Natural killer cell (primary cell): ENCODE results near the gene STK4. TPM values are rescaled to one million over a fixed set of nuclear protein-coding genes. Genes with fewer than 3 reads are reported as not detected.

Experiments used
- ATAC-seq, 3 donors: fragments of 150-1000 bp in 2 of 3; fragments of 200-7000 bp in 1 of 3; cut with Tn5 transposase; 1 replicate in 1 of 3; 2 replicates in 2 of 3; pipeline ENCODE4 v1.10.0; 2021; ENCODE audit warnings: mild to moderate bottlenecking in 2 of 3, moderate library complexity in 2 of 3
- DNase-seq, 2 donors: peaks; one replicate each; pipeline versions ENCODE4 v3.0.0 to v3.0.0-alpha.2; 2013 to 2021; ENCODE audit warnings: mixed read lengths in 1 of 2
- H3K27ac ChIP-seq: one replicate; pipeline ENCODE4 v1.5.1; 2013; ENCODE audit warnings: mild to moderate bottlenecking, low read length
- H3K27me3 ChIP-seq: one replicate; pipeline ENCODE4 v1.6.1; 2013; ENCODE audit warnings: low read length; ENCODE audit not compliant: control insufficient read depth, insufficient read depth
- H3K36me3 ChIP-seq: one replicate; pipeline ENCODE4 v1.6.1; 2013; ENCODE audit warnings: low read length; ENCODE audit not compliant: control insufficient read depth, insufficient read depth
- H3K4me1 ChIP-seq: one replicate; pipeline ENCODE4 v1.6.1; 2013; ENCODE audit warnings: low read length; ENCODE audit not compliant: control insufficient read depth, insufficient read depth
- H3K4me3 ChIP-seq: one replicate; pipeline ENCODE4 v1.5.1; 2013; ENCODE audit warnings: low read length
- H3K9me3 ChIP-seq: one replicate; pipeline ENCODE4 v1.6.1; 2013; ENCODE audit warnings: low read length; ENCODE audit not compliant: control insufficient read depth, insufficient read depth
- H3K27ac Mint-ChIP-seq, 2 donors: one replicate each; pipeline ENCODE4 v1.8.0; 2022; ENCODE audit warnings: mild to moderate bottlenecking in 2 of 2, mixed read lengths in 2 of 2, moderate library complexity in 1 of 2
- H3K27me3 Mint-ChIP-seq, 2 donors: one replicate each; pipeline ENCODE4 v1.8.0; 2022; ENCODE audit warnings: low read depth in 2 of 2, mixed read lengths in 2 of 2
- H3K36me3 Mint-ChIP-seq: one replicate; pipeline ENCODE4 v1.8.0; 2022; ENCODE audit warnings: mixed read lengths
- H3K4me1 Mint-ChIP-seq, 2 donors: one replicate each; pipeline ENCODE4 v1.8.0; 2022; ENCODE audit warnings: mixed read lengths in 2 of 2
- H3K4me3 Mint-ChIP-seq: one replicate; pipeline ENCODE4 v1.8.0; 2022; ENCODE audit warnings: mild to moderate bottlenecking, moderate library complexity, mixed read lengths
- H3K9me3 Mint-ChIP-seq, 2 donors: one replicate each; pipeline ENCODE4 v1.8.0; 2022; ENCODE audit warnings: mixed read lengths in 2 of 2
- WGBS: methylation state at CpG from one replicate; pipeline ENCODE4 v1.1.7; 2013; ENCODE audit warnings: missing lambda C conversion rate; ENCODE audit not compliant: insufficient coverage; 5-methylcytosine and 5-hydroxymethylcytosine counted together
- intact Hi-C: fragments of 100-400 bp; cut with micrococcal nuclease; formaldehyde crosslinking; loops from one replicate; pipeline ENCODE4 v1.14.2; 2022
- total RNA-seq, 4 donors: library from RNA; stranded (reverse); fragments of 120-200 nt in 1 of 4; gene quantifications; one replicate each; pipeline versions ENCODE4 v1.2.3 to v1.2.4, GENCODE V29; 2013 to 2022
- TF ChIP-seq, protein P1 (sequence below): fragments of 200-600 bp; IDR thresholded peaks from one replicate; pipeline ENCODE4 v1.8.0; 2022; ENCODE audit warnings: antibody characterized with exemption

Gene STK4
- total RNA-seq, 3 donors from 2014 or later (not counting 1 experiment from before 2014, with no cell fraction given), result 351 to 394 (median 366) TPM

DNA sequence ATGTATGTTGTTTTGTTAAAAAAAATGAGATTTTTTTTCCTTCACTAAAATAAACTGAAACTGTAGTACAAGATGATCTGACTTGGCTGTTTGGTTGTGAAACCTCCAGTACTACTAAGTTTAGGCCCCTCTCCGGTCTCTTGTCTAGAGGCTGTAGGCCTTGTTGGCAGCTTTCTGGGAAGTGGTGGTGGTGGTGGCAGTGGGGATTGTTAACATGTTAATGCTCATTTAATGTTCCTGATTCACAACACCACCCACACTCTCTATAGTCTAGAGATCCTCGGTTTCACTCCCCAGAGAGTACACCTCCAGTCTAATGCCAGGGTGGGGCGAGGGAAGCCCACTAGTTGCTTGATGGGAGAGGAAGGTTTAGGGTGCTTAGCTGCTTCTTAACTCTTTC lies 24.1 kb downstream of the STK4 start:
- 0% methylated on average over 1 of the region's 3 CpGs for WGBS
- H3K4me3 ChIP-seq, result no peak overlapping the region
- Mint-ChIP-seq H3K27me3 (no peaks in the 10 kb centered on the region), H3K4me1 (peaks cover 60 to 64% of the 10 kb centered on the region in 2 donors), H3K4me3 (peak overlapping the region; percentile 93), H3K36me3 (peaks cover 10% of the 10 kb centered on the region), H3K9me3 (no peaks in the 10 kb centered on the region), H3K27ac (peak overlapping the region; percentile 66 to 97)
- intact Hi-C loops, result loop anchor here (1.0 to 5.0 kb wide), 2 partner anchors 20 to 33 kb away; no protein-coding TSS in a partner anchor
- H3K27me3 ChIP-seq, result no peaks in the 10 kb centered on the region
- ATAC-seq (peak; percentile 34 to 54 (median 50)), DNase-seq (peak in 1 of 2 donors; percentile 43)
- peak overlapping the region; percentile 79 for H3K27ac ChIP-seq
- peaks cover 29% of the 10 kb centered on the region for H3K4me1 ChIP-seq
- no peaks in the 10 kb centered on the region for H3K9me3 ChIP-seq
- TF ChIP-seq, protein P1, sequence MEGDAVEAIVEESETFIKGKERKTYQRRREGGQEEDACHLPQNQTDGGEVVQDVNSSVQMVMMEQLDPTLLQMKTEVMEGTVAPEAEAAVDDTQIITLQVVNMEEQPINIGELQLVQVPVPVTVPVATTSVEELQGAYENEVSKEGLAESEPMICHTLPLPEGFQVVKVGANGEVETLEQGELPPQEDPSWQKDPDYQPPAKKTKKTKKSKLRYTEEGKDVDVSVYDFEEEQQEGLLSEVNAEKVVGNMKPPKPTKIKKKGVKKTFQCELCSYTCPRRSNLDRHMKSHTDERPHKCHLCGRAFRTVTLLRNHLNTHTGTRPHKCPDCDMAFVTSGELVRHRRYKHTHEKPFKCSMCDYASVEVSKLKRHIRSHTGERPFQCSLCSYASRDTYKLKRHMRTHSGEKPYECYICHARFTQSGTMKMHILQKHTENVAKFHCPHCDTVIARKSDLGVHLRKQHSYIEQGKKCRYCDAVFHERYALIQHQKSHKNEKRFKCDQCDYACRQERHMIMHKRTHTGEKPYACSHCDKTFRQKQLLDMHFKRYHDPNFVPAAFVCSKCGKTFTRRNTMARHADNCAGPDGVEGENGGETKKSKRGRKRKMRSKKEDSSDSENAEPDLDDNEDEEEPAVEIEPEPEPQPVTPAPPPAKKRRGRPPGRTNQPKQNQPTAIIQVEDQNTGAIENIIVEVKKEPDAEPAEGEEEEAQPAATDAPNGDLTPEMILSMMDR, result no peak
- H3K36me3 ChIP-seq, result peaks cover 53% of the 10 kb centered on the region

DNA sequence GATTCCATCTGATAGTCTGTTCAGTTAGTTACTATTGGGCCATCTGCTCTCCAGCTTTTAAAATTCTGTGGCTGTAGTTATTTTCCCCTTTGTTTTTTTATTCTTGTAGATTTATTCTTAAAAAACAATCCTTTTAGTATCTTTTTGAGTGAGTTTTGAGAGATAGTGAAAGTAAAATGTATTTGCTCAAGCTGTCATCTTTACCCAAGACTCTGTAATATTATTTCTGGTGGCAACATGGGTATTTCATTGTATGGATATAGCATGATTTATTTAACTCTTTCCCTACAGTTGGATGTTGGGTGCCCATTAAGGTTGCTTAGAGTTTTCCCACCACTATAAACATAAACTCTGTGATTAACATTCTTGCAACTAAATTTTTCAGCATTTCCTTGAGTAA lies 24.6 kb downstream of the STK4 start:
- peaks cover 60 to 64% of the 10 kb centered on the region in 2 donors for H3K4me1 Mint-ChIP-seq
- DNase-seq (no peak), ATAC-seq (peak in 2 of 3 donors; percentile 22 to 46)
- H3K4me3 Mint-ChIP-seq, result peak overlapping the region; percentile 93
- H3K27me3 Mint-ChIP-seq, result no peaks in the 10 kb centered on the region
- Histone ChIP-seq H3K27me3 (no peaks in the 10 kb centered on the region), H3K4me1 (peaks cover 29% of the 10 kb centered on the region), H3K9me3 (no peaks in the 10 kb centered on the region), H3K4me3 (no peak overlapping the region), H3K27ac (peak overlapping the region; percentile 79), H3K36me3 (peaks cover 55% of the 10 kb centered on the region)
- H3K9me3 Mint-ChIP-seq, result no peaks in the 10 kb centered on the region
- H3K27ac Mint-ChIP-seq, result peak overlapping the region; percentile 66 to 97
- intact Hi-C loops, result loop anchor here (1.0 to 5.0 kb wide), 2 partner anchors 21 to 34 kb away; no protein-coding TSS in a partner anchor
- TF ChIP-seq, protein P1, result no peak
- H3K36me3 Mint-ChIP-seq, result peaks cover 14% of the 10 kb centered on the region

DNA sequence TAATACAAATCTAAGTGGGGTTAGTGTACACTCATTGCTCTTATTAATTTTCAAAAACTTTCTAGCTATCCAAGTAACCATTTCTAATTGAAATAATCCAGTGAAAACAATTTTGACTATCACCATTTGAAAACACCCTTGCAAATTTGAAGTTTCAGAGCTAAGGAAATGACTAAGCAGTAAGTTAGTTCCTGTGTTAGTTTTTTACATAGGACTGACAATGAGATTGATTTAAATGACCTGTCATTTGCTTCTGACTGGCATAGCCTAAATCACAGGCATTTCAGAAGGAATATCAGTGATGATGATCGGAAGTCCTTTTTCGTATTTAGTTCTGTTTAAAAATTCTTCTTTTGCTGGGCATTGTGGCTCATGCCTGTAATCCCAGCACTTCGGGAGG lies 27.0 kb downstream of the STK4 start:
- Histone ChIP-seq H3K27me3 (no peaks in the 10 kb centered on the region), H3K27ac (no peak overlapping the region), H3K36me3 (peaks cover 58% of the 10 kb centered on the region), H3K9me3 (no peaks in the 10 kb centered on the region), H3K4me3 (no peak overlapping the region), H3K4me1 (peaks cover 25% of the 10 kb centered on the region)
- Mint-ChIP-seq H3K27ac (peak overlapping the region; percentile 66 to 90), H3K36me3 (peaks cover 24% of the 10 kb centered on the region), H3K9me3 (no peaks in the 10 kb centered on the region), H3K27me3 (no peaks in the 10 kb centered on the region), H3K4me1 (peaks cover 65 to 72% of the 10 kb centered on the region in 2 donors), H3K4me3 (peak overlapping the region; percentile 80)
- DNase-seq (peak in 1 of 2 donors; percentile 39), ATAC-seq (peak; percentile 75 to 77 (median 75))
- intact Hi-C loops, result loop anchor here (5.0 kb wide), 1 partner anchor 36 kb away; no protein-coding TSS in a partner anchor
- WGBS, result 53% methylated on average over 3 of the region's 3 CpGs
- TF ChIP-seq, protein P1, result no peak

- DNase-seq, result no peak
- no peaks in the 10 kb centered on the region for H3K27me3 Mint-ChIP-seq
- H3K9me3 Mint-ChIP-seq, result no peaks in the 10 kb centered on the region
- Histone ChIP-seq H3K27ac (no peak overlapping the region), H3K36me3 (peaks cover 81% of the 10 kb centered on the region), H3K4me1 (peaks cover 12% of the 10 kb centered on the region), H3K9me3 (no peaks in the 10 kb centered on the region), H3K4me3 (no peak overlapping the region), H3K27me3 (no peaks in the 10 kb centered on the region)
- H3K4me3 Mint-ChIP-seq, result no peak overlapping the region
- TF ChIP-seq, protein P1, result no peak
- no peak for ATAC-seq
- WGBS, result 94% methylated on average over 6 of the region's 6 CpGs
- H3K27ac Mint-ChIP-seq, result peak overlapping the region; percentile 62 to 84
- H3K36me3 Mint-ChIP-seq, result peaks cover 42% of the 10 kb centered on the region
- intact Hi-C loops, result no loop called here
- H3K4me1 Mint-ChIP-seq, result peaks cover 40 to 52% of the 10 kb centered on the region in 2 donors
Measured at GRCh38 chr20:44997171-44997570, 30.9 kb downstream of the STK4 start.
